ENCODE data around the gene NME4.

The NME4 gene

GRCh38 chr16:363766-364490, 33.1 kb upstream of the NME4 start:
- no peak for DNase-seq

- DNase-seq, result no peak
Observed at GRCh38 chr16:364595-365491, 32.2 kb upstream of the NME4 start.

- no peak for DNase-seq
Observed at GRCh38 chr16:366476-366875, 30.5 kb upstream of the NME4 start.

GRCh38 chr16:367333-367903, 29.6 kb upstream of the NME4 start:
- DNase-seq, result no peak

GRCh38 chr16:368388-369158, 28.4 kb upstream of the NME4 start:
- DNase-seq, result no peak

GRCh38 chr16:369275-369865, 27.6 kb upstream of the NME4 start:
- no peak for DNase-seq

GRCh38 chr16:369866-370436, 27.0 kb upstream of the NME4 start:
- DNase-seq, result peak; percentile 24

- peak; percentile 97 for DNase-seq
Observed at GRCh38 chr16:370443-370842, 26.6 kb upstream of the NME4 start, which contains the start of gene MRPL28. TSS of gene MRPL28 (minus strand) at chr16:370538. CDS start at chr16:370218, 320 bp downstream.

GRCh38 chr16:370979-371514, 26.0 kb upstream of the NME4 start:
- DNase-seq, result peak; percentile 38

- peak; percentile 65 for DNase-seq
Observed at GRCh38 chr16:371515-372301, 25.3 kb upstream of the NME4 start.

- DNase-seq, result no peak
Observed at GRCh38 chr16:372302-372983, 24.6 kb upstream of the NME4 start.

GRCh38 chr16:373020-373598, 23.9 kb upstream of the NME4 start:
- no peak for DNase-seq

GRCh38 chr16:373848-374615, 23.0 kb upstream of the NME4 start:
- no peak for DNase-seq

GRCh38 chr16:374616-374926, 22.4 kb upstream of the NME4 start:
- no peak for DNase-seq

GRCh38 chr16:375212-375611, 21.8 kb upstream of the NME4 start:
- no peak for DNase-seq

GRCh38 chr16:375927-376816, 20.8 kb upstream of the NME4 start:
- no peak for DNase-seq

GRCh38 chr16:376817-377418, 20.1 kb upstream of the NME4 start:
- DNase-seq, result no peak

GRCh38 chr16:377419-377951, 19.5 kb upstream of the NME4 start:
- no peak for DNase-seq

Measured in NCI-H69 (cell line).